K562 (cell line): ENCODE measurements around the gene LYRM7. TPM values are rescaled to one million over a fixed set of nuclear protein-coding genes. Genes with fewer than 3 reads are reported as not detected.
A peak's percentile ranks its signal among the peaks of the same experiment; 100 is the strongest.

Experiments used
- ATAC-seq: fragments of 200-7000 bp; cut with Tn5 transposase; 3 replicates; pipeline ENCODE4 v1.9.1; 2020; ENCODE audit warnings: moderate library complexity
- BruUV-seq: library from RNA; stranded (reverse); fragments of 400-500 nt; replicated peaks from 2 replicates; lab custom pipeline; 2021; lab: Mats Ljungman, UMichigan
- CTCF ChIA-PET: fragments of 300-600 bp; formaldehyde crosslinking; extraction: SDS; loops from one replicate; lab custom pipeline; 2021; ENCODE audit warnings: low intra/inter-chr PET ratio; lab: Yijun Ruan, JAX
- POLR2A ChIA-PET: fragments of 300-600, 350-650 bp; sonication (Branson Sonifier 250); formaldehyde crosslinking; extraction: SDS; loops from one replicate; lab custom pipeline; 2021; ENCODE audit warnings: antibody characterized with exemption, inconsistent platforms; lab: Yijun Ruan, JAX
- DNase-seq, 4 experiments: peaks; one replicate each; pipeline versions ENCODE4 v3.0.0 to v3.0.0-alpha.2; 2011 to 2018; ENCODE audit warnings: low spot score in 3 of 4, mixed read lengths in 3 of 4; ENCODE audit errors: extremely low read depth in 1 of 4
- FAIRE-seq: peaks from 2 replicates; lab custom pipeline; 2011; peaks lifted over from hg19 to GRCh38; lab: Jason Lieb, UNC
- H2AFZ ChIP-seq: 2 replicates; pipeline ENCODE4 v1.6.0; 2011; ENCODE audit warnings: low read depth, low read length, control low read depth, inconsistent platforms
- H3K27ac ChIP-seq: fragments of 200-600 bp; 3 replicates; pipeline ENCODE4 v1.8.0; 2011; ENCODE audit warnings: low read depth, mild to moderate bottlenecking, control low read depth, inconsistent platforms, low read length, moderate library complexity, mixed read lengths; ENCODE audit errors: extremely low read depth
- H3K27me3 ChIP-seq, 2 experiments: fragments of 300-600 bp in 1 of 2; 2 replicates in 1 of 2; 3 replicates in 1 of 2; pipeline versions ENCODE4 v1.6.0 to v1.8.0; 2011; ENCODE audit warnings: inconsistent platforms in 2 of 2, low read length in 2 of 2, mild to moderate bottlenecking in 1 of 2, mixed read lengths in 1 of 2, moderate library complexity in 1 of 2; ENCODE audit not compliant: control insufficient read depth in 2 of 2, insufficient read depth in 2 of 2
- H3K36me3 ChIP-seq: fragments of 300-600 bp; 3 replicates; pipeline ENCODE4 v1.8.0; 2011; ENCODE audit warnings: mild to moderate bottlenecking, low read length, inconsistent platforms; ENCODE audit not compliant: control insufficient read depth, insufficient read depth
- H3K4me1 ChIP-seq, 2 experiments: fragments of 200-600 bp in 1 of 2; replicated peaks in 1 of 2; 2 replicates in 1 of 2; 3 replicates in 1 of 2; pipeline versions ENCODE4 v1.5.1 to v1.8.0; 2011; ENCODE audit warnings: inconsistent platforms in 2 of 2, low read length in 2 of 2, mild to moderate bottlenecking in 1 of 2, mixed read lengths in 1 of 2, moderate library complexity in 1 of 2; ENCODE audit not compliant: control insufficient read depth in 2 of 2, insufficient read depth in 2 of 2
- H3K4me2 ChIP-seq: 2 replicates; pipeline ENCODE4 v1.6.1; 2011; ENCODE audit warnings: low read length, control low read depth, inconsistent platforms, mixed read lengths; ENCODE audit not compliant: insufficient read depth
- H3K4me3 ChIP-seq: fragments of 200-600 bp; sonication (generic), shearing (Covaris generic); 2 replicates; pipeline ENCODE4 v1.5.1; 2016; ENCODE audit warnings: control low read depth, inconsistent platforms
- H3K79me2 ChIP-seq: fragments of 200-600 bp; 3 replicates; pipeline ENCODE4 v1.8.0; 2011; ENCODE audit warnings: low read length, inconsistent platforms; ENCODE audit not compliant: control insufficient read depth, insufficient read depth
- H3K9ac ChIP-seq, 2 experiments: 2 replicates each; pipeline versions ENCODE4 v1.6.0 to v1.6.1; 2011; ENCODE audit warnings: low read depth in 2 of 2, low read length in 2 of 2, control low read depth in 1 of 2, inconsistent platforms in 1 of 2, mild to moderate bottlenecking in 1 of 2, mixed read lengths in 1 of 2; ENCODE audit not compliant: insufficient read depth in 1 of 2
- H3K9me1 ChIP-seq: one replicate; pipeline ENCODE4 v1.6.0; 2011; ENCODE audit warnings: inconsistent platforms, mild to moderate bottlenecking, low read length, moderate library complexity; ENCODE audit not compliant: control insufficient read depth, insufficient read depth
- H3K9me3 ChIP-seq: replicated peaks from 2 replicates; pipeline ENCODE4 v1.5.1; 2011; ENCODE audit warnings: low read depth, low read length, inconsistent platforms; ENCODE audit not compliant: control insufficient read depth, insufficient read depth
- H4K20me1 ChIP-seq: replicated peaks from 2 replicates; pipeline ENCODE4 v1.6.1; 2011; ENCODE audit warnings: low read length, inconsistent platforms, mixed read lengths; ENCODE audit not compliant: control insufficient read depth, insufficient read depth
- ARID3A ChIP-seq: IDR thresholded peaks from 2 replicates; pipeline ENCODE4 v1.6.1; 2012; ENCODE audit warnings: low read depth, low read length, improper control_type of control experiment, borderline replicate concordance
- ATF3 ChIP-seq, 2 experiments: fragments of 450-650 bp in 1 of 2; sonication (generic) in 1 of 2; formaldehyde crosslinking in 1 of 2; IDR thresholded peaks in 1 of 2; conservative IDR thresholded peaks in 1 of 2; 2 replicates each; pipeline versions ENCODE4 v1.6.1 to v1.8.1; 2016 to 2023; ENCODE audit warnings: mild to moderate bottlenecking in 2 of 2, moderate library complexity in 2 of 2, inconsistent platforms in 1 of 2, missing genetic modification reagents in 1 of 2
- BCL6 ChIP-seq: fragments of 250-450 bp; sonication (Bioruptor Pico); IDR thresholded peaks from 2 replicates; pipeline ENCODE4 v1.4.0; 2020
- CC2D1A ChIP-seq: fragments of 450-650 bp; IDR thresholded peaks from 2 replicates; pipeline ENCODE4 v1.6.1; 2017; ENCODE audit warnings: mild to moderate bottlenecking
- DDX20 ChIP-seq: fragments of 450-650 bp; IDR thresholded peaks from 2 replicates; pipeline ENCODE4 v1.6.1; 2016; ENCODE audit warnings: missing genetic modification characterization, low read depth, mild to moderate bottlenecking, missing compliant biosample characterization, moderate library complexity
- FIP1L1 ChIP-seq: fragments of 200-400 bp; formaldehyde crosslinking; IDR thresholded peaks from 2 replicates; pipeline ENCODE4 v1.6.1; 2018; ENCODE audit warnings: mild to moderate bottlenecking, low read depth, low read length; ENCODE audit not compliant: poor library complexity, severe bottlenecking
- GMEB1 ChIP-seq: fragments of 250-450 bp; sonication (Bioruptor Pico); IDR thresholded peaks from 2 replicates; pipeline ENCODE4 v1.4.0; 2020; ENCODE audit warnings: mild to moderate bottlenecking
- NFE2L1 ChIP-seq: fragments of 450-650 bp; IDR thresholded peaks from 2 replicates; pipeline ENCODE4 v1.6.1; 2016; ENCODE audit warnings: missing genetic modification characterization, low read depth, mild to moderate bottlenecking, missing compliant biosample characterization, moderate library complexity, borderline replicate concordance
- TEAD4 ChIP-seq, 2 experiments: sonication (generic) in 1 of 2; formaldehyde crosslinking in 1 of 2; IDR thresholded peaks; 2 replicates each; pipeline versions ENCODE4 v1.6.1 to v1.8.0; 2012 to 2022; ENCODE audit warnings: borderline replicate concordance in 1 of 2, inconsistent platforms in 1 of 2, low read length in 1 of 2, mild to moderate bottlenecking in 1 of 2, missing genetic modification reagents in 1 of 2
- ZNF41 ChIP-seq: fragments of 250-450 bp; sonication (Bioruptor Pico); conservative IDR thresholded peaks from 2 replicates; pipeline ENCODE4 v1.4.0; 2020; ENCODE audit warnings: mild to moderate bottlenecking
- ZNF696 ChIP-seq: fragments of 250-450 bp; sonication (Bioruptor Pico); conservative IDR thresholded peaks from 2 replicates; pipeline ENCODE4 v1.4.0; 2020; ENCODE audit warnings: mild to moderate bottlenecking, moderate library complexity
- in situ Hi-C: fragments of 300-500 bp; cut with MboI; formaldehyde crosslinking; loops from 4 replicates; pipeline ENCODE4 v1.15.0; 2018; ENCODE audit warnings: inconsistent platforms, mixed read lengths
- intact Hi-C: fragments of 100-400 bp; cut with micrococcal nuclease; formaldehyde crosslinking; loops from 2 replicates; pipeline ENCODE4 v1.14.2; 2022
- polyA plus RNA-seq, 8 experiments: library from polyadenylated mRNA; depleted of rRNA in 4 of 8; stranded (reverse) in 5 of 8; unstranded in 3 of 8; fragments of >200 nt; fragmentation: Nextera tagmentation in 2 of 8; fragmentation: Illumina TruSeq in 1 of 8; extraction: Ambion mirVana in 2 of 8; extraction: Trizol in 1 of 8; gene quantifications; 2 replicates each; pipeline versions ENCODE4 v1.2.1 to v1.2.3, GENCODE V29; 2011 to 2014; ENCODE audit warnings: inconsistent platforms in 1 of 8, missing spikeins in 1 of 8
- total RNA-seq, 7 experiments: library from RNA; depleted of rRNA in 6 of 7; stranded (reverse); fragments of >200 nt in 6 of 7; fragmentation: Illumina TruSeq in 2 of 7; extraction: Trizol in 2 of 7; gene quantifications; 2 replicates each; pipeline versions ENCODE4 v1.2.1 to v1.2.3, GENCODE V29; 2011 to 2021; ENCODE audit warnings: low replicate concordance in 1 of 7

The LYRM7 gene
- total and polyA plus RNA-seq, 9 of the 15 experiments (the other 6 are each of a cell fraction or from before 2014, with no cell fraction given) = 16.2 to 70.1 (median 33.3) TPM

DNA sequence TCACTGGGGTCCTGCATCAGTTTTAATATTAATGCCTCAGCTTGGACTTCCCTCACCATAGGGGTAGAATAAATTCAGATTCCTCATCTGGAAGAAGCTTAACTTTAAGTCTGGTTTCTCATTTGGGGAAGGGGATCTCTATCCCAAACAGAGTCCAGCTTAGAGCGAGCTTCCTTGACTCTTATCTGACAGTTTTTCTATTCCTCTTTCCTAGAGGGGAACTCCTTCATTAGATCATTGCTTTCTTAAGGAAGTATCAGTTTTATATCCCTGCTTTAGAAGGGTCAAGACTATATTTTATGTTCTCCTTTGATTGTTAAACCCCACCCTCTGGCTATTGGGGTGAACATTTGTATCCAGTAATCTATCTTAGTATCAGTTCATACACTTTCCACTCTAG lies 68.9 kb downstream of the LYRM7 start (continued):
- TF ChIP-seq ARID3A = no peak
- no peak for TF ChIP-seq FIP1L1
- no peak for TF ChIP-seq CC2D1A
- no peak for TF ChIP-seq ZNF41 (CRISPR knock-in tag)
- no peak for TF ChIP-seq DDX20
- TF ChIP-seq NFE2L1 (tag) = no peak
- no peak for TF ChIP-seq BCL6 (CRISPR knock-in tag)
- TF ChIP-seq, all 486 proteins: peak for 0

GRCh38 chr5:131242728-131243255 lies 72.0 kb downstream of the LYRM7 start:
- H3K27ac ChIP-seq = no peak overlapping the region
- ChIA-PET POLR2A (no interaction called here), CTCF (no interaction called here)
- no peak overlapping the region for H3K9ac ChIP-seq
- DNase-seq (no peak), ATAC-seq (no peak), FAIRE-seq (no peak)
- H2AFZ ChIP-seq = no peak overlapping the region
- H3K4me1 ChIP-seq = no peaks in the 10 kb centered on the region
- no peaks in the 10 kb centered on the region for H3K36me3 ChIP-seq
- no peak overlapping the region for H3K4me2 ChIP-seq
- no peaks in the 10 kb centered on the region for H3K27me3 ChIP-seq
- TF ChIP-seq ZNF696 (CRISPR knock-in tag) (no peak), ATF3 (IDR thresholded peaks at IDR 0.05) (peak; percentile 42; the same call in 1 of the 2 replicates), ATF3 (CRISPR knock-in tag; conservative IDR thresholded peaks at IDR 0.05) (no peak), TEAD4 (IDR thresholded peaks at IDR 0.05; ENCODE audit: low read length) (no peak), TEAD4 (CRISPR knock-in tag; IDR thresholded peaks at IDR 0.05; ENCODE audit: borderline replicate concordance) (no peak), GMEB1 (CRISPR knock-in tag) (no peak)
- in situ Hi-C loops = no loop called here
- H3K9me1 ChIP-seq = no peaks in the 10 kb centered on the region
- H3K4me3 ChIP-seq = no peak overlapping the region
- no TSS peak for BruUV-seq
- intact Hi-C loops = no loop called here
- H4K20me1 ChIP-seq = no peaks in the 10 kb centered on the region
- H3K79me2 ChIP-seq = no peaks in the 10 kb centered on the region
- H3K9me3 ChIP-seq = no peaks in the 10 kb centered on the region
